GM20000 (cell line): Measurements from ENCODE around the gene KCNE3.

Experiments used
- DNase-seq: peaks from one replicate; pipeline ENCODE4 v3.0.0; 2012; ENCODE audit warnings: low spot score
- TF ChIP-seq, protein P1 (sequence below): IDR thresholded peaks from 2 replicates; pipeline ENCODE4 v1.5.1; 2012; ENCODE audit warnings: mild to moderate bottlenecking, control low read depth; ENCODE audit errors: extremely low read depth, missing control alignments

The KCNE3 gene

DNA sequence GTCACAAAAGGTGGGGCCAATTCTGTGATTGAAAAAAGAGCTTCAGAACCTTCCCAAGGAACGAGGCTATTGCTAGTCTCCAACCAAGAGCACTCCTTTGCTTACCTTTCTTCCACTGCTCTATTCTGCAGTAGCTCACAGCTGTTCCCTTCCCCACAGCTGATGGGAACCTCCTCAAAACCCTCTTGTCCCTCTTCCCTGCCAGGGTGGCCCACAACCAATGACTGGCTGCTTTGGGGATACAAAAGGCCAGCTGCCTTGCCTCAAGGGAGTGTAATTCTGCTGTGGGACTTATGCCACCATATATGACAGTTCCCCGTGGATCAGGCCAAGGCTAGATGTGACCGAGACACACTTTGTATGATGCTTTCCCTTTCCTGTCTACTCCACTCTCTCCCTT lies 15.0 kb downstream of the KCNE3 start:
- no peak for DNase-seq

DNA sequence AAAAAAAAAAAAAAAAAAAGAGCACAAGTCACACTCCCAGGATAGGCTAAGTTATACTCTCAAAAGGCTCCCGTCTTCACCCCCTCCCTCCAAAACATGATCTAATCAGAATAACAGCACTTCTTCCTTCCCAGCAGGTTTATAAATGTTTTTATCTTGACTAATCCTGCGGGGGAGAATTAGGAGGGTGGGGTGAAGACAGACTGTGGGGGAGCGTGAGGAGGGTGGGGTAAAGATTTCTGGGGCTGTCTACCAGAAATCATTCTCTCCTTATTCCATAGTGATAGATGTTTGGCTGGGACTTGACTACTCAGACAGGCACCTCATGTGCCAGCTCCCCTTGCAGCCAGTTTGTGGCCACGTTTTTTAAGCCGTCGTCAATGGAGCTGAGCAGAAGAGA lies 17.0 kb downstream of the KCNE3 start:
- TF ChIP-seq, protein P1, sequence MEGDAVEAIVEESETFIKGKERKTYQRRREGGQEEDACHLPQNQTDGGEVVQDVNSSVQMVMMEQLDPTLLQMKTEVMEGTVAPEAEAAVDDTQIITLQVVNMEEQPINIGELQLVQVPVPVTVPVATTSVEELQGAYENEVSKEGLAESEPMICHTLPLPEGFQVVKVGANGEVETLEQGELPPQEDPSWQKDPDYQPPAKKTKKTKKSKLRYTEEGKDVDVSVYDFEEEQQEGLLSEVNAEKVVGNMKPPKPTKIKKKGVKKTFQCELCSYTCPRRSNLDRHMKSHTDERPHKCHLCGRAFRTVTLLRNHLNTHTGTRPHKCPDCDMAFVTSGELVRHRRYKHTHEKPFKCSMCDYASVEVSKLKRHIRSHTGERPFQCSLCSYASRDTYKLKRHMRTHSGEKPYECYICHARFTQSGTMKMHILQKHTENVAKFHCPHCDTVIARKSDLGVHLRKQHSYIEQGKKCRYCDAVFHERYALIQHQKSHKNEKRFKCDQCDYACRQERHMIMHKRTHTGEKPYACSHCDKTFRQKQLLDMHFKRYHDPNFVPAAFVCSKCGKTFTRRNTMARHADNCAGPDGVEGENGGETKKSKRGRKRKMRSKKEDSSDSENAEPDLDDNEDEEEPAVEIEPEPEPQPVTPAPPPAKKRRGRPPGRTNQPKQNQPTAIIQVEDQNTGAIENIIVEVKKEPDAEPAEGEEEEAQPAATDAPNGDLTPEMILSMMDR: no peak
- DNase-seq: no peak

More for the DNA sequence above, 15.0 kb downstream of the KCNE3 start:
- TF ChIP-seq, protein P1: no peak

DNA sequence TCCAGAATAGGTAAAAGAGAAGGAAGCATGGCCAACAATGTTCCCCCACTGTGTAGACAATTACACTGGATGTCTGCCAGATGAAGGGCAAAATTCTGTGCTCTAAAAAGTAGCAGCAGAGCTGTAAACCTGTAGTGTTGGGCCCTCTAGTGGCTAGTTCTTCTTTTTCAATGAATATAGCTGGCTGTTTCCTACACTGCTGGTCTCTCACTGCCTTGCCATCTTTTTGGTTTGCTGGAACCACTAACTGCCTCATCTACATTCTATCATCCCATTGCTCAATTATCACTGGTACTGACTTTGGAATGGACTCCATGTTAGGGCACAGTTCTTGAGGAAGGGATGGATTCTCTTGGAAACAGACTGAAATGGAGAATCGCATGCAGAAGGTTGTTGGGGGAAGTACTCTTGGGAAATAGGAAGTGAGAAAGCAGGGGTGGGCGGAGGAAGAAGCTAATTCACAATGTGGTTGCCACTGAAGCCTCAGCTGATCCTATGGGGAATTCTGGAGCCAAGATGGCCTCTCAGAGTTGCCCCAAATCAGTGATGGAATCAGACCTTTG lies 17.9 kb downstream of the KCNE3 start:
- DNase-seq: peak; percentile 68
- TF ChIP-seq, protein P1: peak; percentile 41

DNA sequence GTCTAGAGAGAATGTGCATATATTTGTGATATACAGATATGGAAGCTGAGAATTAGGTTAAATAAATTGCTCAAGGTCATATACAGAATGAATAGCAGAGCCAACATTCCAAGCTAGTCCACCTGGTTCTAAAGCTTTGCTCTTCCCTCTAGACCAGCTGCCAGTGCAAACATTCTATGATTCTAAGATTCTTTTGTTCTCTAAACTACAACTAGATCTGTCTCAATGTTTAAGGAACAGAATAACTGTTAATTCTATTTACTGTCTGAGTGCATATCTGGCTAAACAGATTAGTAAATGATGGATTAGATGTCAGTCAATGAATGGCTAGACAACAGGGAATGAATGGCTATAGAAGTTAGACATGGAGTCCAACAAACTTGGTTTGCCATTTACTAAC lies 19.6 kb downstream of the KCNE3 start:
- TF ChIP-seq, protein P1: no peak
- no peak for DNase-seq

DNA sequence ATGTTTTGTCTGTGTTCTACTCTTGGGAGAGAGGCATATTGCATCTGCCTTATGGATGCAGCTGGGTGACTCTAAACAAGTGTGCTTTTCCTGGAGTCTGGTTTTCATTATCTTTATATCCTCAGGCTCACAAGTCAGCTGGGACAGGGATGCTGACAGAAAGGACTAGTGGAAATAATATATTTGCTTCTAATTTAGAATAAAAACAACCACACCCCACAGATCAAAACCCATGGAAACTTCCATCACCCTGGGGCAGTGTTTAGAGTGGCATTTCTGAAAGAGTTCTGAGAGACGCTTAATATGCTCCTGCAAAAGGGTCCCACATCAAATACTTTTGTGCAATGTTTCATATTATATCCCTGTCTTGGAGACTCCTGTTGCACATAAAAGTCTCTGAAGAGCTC lies 20.8 kb downstream of the KCNE3 start:
- TF ChIP-seq, protein P1: no peak
- no peak for DNase-seq

DNA sequence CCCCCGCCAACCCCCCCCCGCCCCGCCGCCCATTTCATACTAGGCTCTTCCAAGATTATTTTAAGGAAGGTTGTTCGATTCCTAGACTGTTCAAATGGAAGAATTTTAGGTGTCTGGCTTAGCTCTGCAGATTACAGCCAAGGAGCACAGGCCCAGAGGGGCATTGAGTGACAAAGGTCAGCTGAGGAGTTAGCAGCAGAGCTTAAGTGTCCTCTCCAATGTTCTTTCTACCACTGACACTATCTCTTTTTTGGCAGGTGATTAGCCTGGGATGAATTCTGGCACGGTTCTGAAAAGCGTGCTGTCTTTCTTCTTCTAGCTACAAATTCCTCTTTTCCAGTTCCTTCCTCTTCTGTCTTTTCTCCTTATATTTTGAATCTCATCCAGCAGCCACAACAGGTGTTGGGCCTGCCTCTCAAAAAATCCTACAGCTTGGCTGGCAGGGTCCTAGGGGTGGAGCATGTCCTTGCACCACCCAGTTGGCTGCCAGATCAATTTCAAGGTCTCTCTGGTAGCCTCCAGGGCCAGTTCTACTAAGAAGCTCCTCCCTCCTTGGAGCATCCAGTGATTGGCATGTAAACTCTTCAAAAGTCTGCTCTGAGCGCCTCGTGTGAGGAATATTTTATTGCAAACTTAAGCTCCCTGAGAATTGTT lies 23.0 kb downstream of the KCNE3 start:
- DNase-seq: no peak
- TF ChIP-seq, protein P1: no peak

DNA sequence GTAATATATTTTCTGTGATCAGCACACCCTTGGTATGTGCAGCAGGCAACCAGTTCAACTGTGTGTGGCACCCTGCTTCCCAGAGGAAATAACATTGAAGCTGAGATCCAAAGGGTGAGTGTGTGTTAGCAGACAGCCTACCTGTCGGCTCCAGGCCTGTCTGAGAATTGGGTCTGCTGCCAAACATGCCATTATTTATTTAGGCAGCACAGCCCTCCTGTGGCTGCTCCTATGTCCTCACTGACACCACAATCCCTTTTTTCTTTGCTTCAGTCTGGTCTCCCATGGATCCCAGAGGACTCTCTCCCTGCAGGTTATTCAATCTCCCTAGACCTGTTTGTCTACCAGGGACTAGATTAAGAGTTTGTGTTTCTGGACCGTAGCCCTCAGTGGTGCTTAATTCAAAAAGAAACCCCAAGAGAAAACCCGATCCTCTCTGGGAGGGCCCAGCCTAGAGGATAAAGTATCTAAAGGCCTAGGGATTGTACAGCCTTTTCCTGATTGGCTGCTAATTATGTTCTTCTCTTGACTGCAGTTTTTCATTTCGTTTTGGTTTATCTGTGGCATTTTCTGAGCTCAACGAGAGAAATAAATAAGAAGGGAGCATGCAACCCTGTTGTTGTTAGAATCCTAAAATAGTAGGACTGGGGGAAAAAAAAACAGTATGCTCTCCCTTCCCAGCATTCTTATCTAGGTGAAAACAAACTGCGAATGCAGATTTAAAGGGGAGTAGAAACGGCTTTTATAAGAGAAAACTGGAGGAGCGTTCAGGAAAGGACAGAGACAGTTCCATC lies 24.1 kb downstream of the KCNE3 start:
- DNase-seq: no peak
- TF ChIP-seq, protein P1: no peak
